IMR-90 (cell line): ENCODE measurements around the gene GRAMD1B. TPM values are rescaled to one million over a fixed set of nuclear protein-coding genes. Genes with fewer than 3 reads are reported as not detected.

Experiments
- ATAC-seq: fragments of 200-7000 bp; cut with Tn5 transposase; 2 replicates; pipeline ENCODE4 v1.9.1; 2020; ENCODE audit warnings: low read depth, mild to moderate bottlenecking, moderate library complexity
- BruUV-seq: library from RNA; stranded (reverse); fragments of 400-500 nt; replicated peaks from 2 replicates; lab custom pipeline; 2021; lab: Mats Ljungman, UMichigan
- CTCF ChIA-PET: fragments of 300-600 bp; formaldehyde crosslinking; extraction: SDS; loops from one replicate; lab custom pipeline; 2021; ENCODE audit warnings: antibody characterized with exemption; lab: Yijun Ruan, JAX
- POLR2A ChIA-PET: fragments of 300-600 bp; sonication (Branson Sonifier 250); formaldehyde crosslinking; loops from one replicate; lab custom pipeline; 2022; ENCODE audit warnings: antibody characterized with exemption; ENCODE audit not compliant: unreplicated experiment; lab: Charles Lee
- DNase-seq: peaks from one replicate; pipeline ENCODE4 v3.0.0; 2013
- H2AFZ ChIP-seq: replicated peaks from 2 replicates; pipeline ENCODE3; 2013; ENCODE audit warnings: low read length, mild to moderate bottlenecking; ENCODE audit not compliant: poor library complexity
- H2AK5ac ChIP-seq: 2 replicates; pipeline ENCODE4 v1.6.1; 2013; ENCODE audit warnings: low read depth, low read length, inconsistent platforms
- H2AK9ac ChIP-seq: replicated peaks from 2 replicates; pipeline ENCODE3; 2013; ENCODE audit warnings: mild to moderate bottlenecking, low read depth, low read length, moderate library complexity; ENCODE audit not compliant: poor library complexity
- H2BK120ac ChIP-seq: 2 replicates; pipeline ENCODE4 v1.6.1; 2013; ENCODE audit warnings: low read depth, low read length, inconsistent platforms
- H2BK15ac ChIP-seq: 3 replicates; pipeline ENCODE4 v1.6.1; 2013; ENCODE audit warnings: low read depth, low read length, inconsistent platforms
- H2BK20ac ChIP-seq: 2 replicates; pipeline ENCODE4 v1.6.1; 2013; ENCODE audit warnings: low read depth, mild to moderate bottlenecking, inconsistent platforms, low read length, moderate library complexity
- H2BK5ac ChIP-seq: 2 replicates; pipeline ENCODE4 v1.6.1; 2013; ENCODE audit warnings: mild to moderate bottlenecking, low read depth, low read length, inconsistent platforms; ENCODE audit not compliant: poor library complexity, severe bottlenecking
- H3K14ac ChIP-seq: replicated peaks from 2 replicates; pipeline ENCODE4 v1.6.1; 2013; ENCODE audit warnings: low read depth, low read length, inconsistent platforms
- H3K18ac ChIP-seq: 2 replicates; pipeline ENCODE4 v1.6.1; 2013; ENCODE audit warnings: low read depth, low read length, control low read depth
- H3K23ac ChIP-seq: 2 replicates; pipeline ENCODE4 v1.6.1; 2013; ENCODE audit warnings: low read depth, low read length, inconsistent platforms
- H3K27ac ChIP-seq: 2 replicates; pipeline ENCODE4 v1.5.1; 2013; ENCODE audit warnings: mild to moderate bottlenecking, control low read depth, low read length; ENCODE audit not compliant: insufficient read depth
- H3K27me3 ChIP-seq: 2 replicates; pipeline ENCODE4 v1.6.1; 2013; ENCODE audit warnings: low read length; ENCODE audit not compliant: control insufficient read depth, insufficient read depth
- H3K36me3 ChIP-seq: 2 replicates; pipeline ENCODE4 v1.6.1; 2013; ENCODE audit warnings: low read length, mixed read lengths; ENCODE audit not compliant: control insufficient read depth, insufficient read depth
- H3K4ac ChIP-seq: 2 replicates; pipeline ENCODE4 v1.6.1; 2013; ENCODE audit warnings: low read depth, low read length, inconsistent platforms
- H3K4me1 ChIP-seq: 2 replicates; pipeline ENCODE4 v1.6.1; 2013; ENCODE audit warnings: low read length, mixed read lengths; ENCODE audit not compliant: control insufficient read depth, insufficient read depth
- H3K4me2 ChIP-seq: 2 replicates; pipeline ENCODE4 v1.6.1; 2013; ENCODE audit warnings: low read depth, mild to moderate bottlenecking, control low read depth, low read length, moderate library complexity
- H3K4me3 ChIP-seq: 2 replicates; pipeline ENCODE4 v1.5.1; 2013; ENCODE audit warnings: low read depth, mild to moderate bottlenecking, control low read depth, low read length, moderate library complexity; ENCODE audit not compliant: insufficient read depth
- H3K56ac ChIP-seq: 2 replicates; pipeline ENCODE4 v1.6.1; 2013; ENCODE audit warnings: low read length, inconsistent platforms; ENCODE audit not compliant: insufficient read depth; ENCODE audit errors: extremely low read depth
- H3K79me1 ChIP-seq, 2 experiments: 2 replicates each; pipeline ENCODE4 v1.6.1; 2013; ENCODE audit warnings: low read length in 2 of 2, inconsistent platforms in 1 of 2, low read depth in 1 of 2
- H3K9ac ChIP-seq: 2 replicates; pipeline ENCODE4 v1.6.1; 2013; ENCODE audit warnings: low read depth, low read length, control low read depth
- H3K9me1 ChIP-seq: 2 replicates; pipeline ENCODE4 v1.6.1; 2013; ENCODE audit warnings: low read length, inconsistent platforms; ENCODE audit not compliant: insufficient read depth
- H3K9me3 ChIP-seq: 2 replicates; pipeline ENCODE4 v1.6.1; 2013; ENCODE audit warnings: low read length; ENCODE audit not compliant: control insufficient read depth, insufficient read depth
- H4K20me1 ChIP-seq: 2 replicates; pipeline ENCODE4 v1.6.1; 2013; ENCODE audit warnings: low read length, inconsistent platforms; ENCODE audit not compliant: insufficient read depth
- H4K5ac ChIP-seq: 2 replicates; pipeline ENCODE4 v1.6.1; 2013; ENCODE audit warnings: mild to moderate bottlenecking, low read depth, low read length, control low read depth
- H4K8ac ChIP-seq, 2 experiments: 2 replicates each; pipeline ENCODE4 v1.6.1; 2013; ENCODE audit warnings: low read depth in 2 of 2, low read length in 2 of 2, control low read depth in 1 of 2, inconsistent platforms in 1 of 2
- H4K91ac ChIP-seq: 2 replicates; pipeline ENCODE4 v1.6.1; 2013; ENCODE audit warnings: low read depth, low read length, inconsistent platforms; ENCODE audit not compliant: insufficient read depth
- BHLHE40 ChIP-seq: fragments of 150-350 bp; IDR thresholded peaks from 2 replicates; pipeline ENCODE4 v1.6.1; 2016; ENCODE audit warnings: mild to moderate bottlenecking, low read depth, low read length
- CHD1 ChIP-seq: IDR thresholded peaks from 2 replicates; pipeline ENCODE4 v1.6.1; 2012; ENCODE audit warnings: low read depth, low read length, improper control_type of control experiment
- FOS ChIP-seq: fragments of 150-350 bp; IDR thresholded peaks from 2 replicates; pipeline ENCODE4 v1.6.1; 2016; ENCODE audit warnings: low read depth, low read length
- MAFK ChIP-seq: IDR thresholded peaks from 2 replicates; pipeline ENCODE4 v1.6.1; 2012; ENCODE audit warnings: low read depth, low read length, improper control_type of control experiment
- MXI1 ChIP-seq: IDR thresholded peaks from 2 replicates; pipeline ENCODE4 v1.6.1; 2012; ENCODE audit warnings: low read depth, mild to moderate bottlenecking, low read length, moderate library complexity, borderline replicate concordance
- RAD21 ChIP-seq: IDR thresholded peaks from 2 replicates; pipeline ENCODE4 v1.6.1; 2012; ENCODE audit warnings: low read length, improper control_type of control experiment
- RCOR1 ChIP-seq: IDR thresholded peaks from 2 replicates; pipeline ENCODE4 v1.6.1; 2012; ENCODE audit warnings: mild to moderate bottlenecking, low read length, improper control_type of control experiment; ENCODE audit not compliant: insufficient replicate concordance
- RFX5 ChIP-seq: IDR thresholded peaks from 2 replicates; pipeline ENCODE4 v1.8.0; 2012; ENCODE audit warnings: low read depth, mild to moderate bottlenecking, low read length, moderate library complexity
- SMC3 ChIP-seq: fragments of 150-350 bp; IDR thresholded peaks from 2 replicates; pipeline ENCODE4 v1.6.1; 2016; ENCODE audit warnings: low read depth, mild to moderate bottlenecking, antibody characterized with exemption, low read length, moderate library complexity
- WGBS, 2 experiments: methylation state at CpG; one replicate each; pipeline versions ENCODE4 v1.1.5 to v1.1.7; 2013; ENCODE audit warnings: missing lambda C conversion rate in 2 of 2; ENCODE audit not compliant: insufficient read length in 1 of 2; ENCODE audit errors: extremely low coverage in 2 of 2; 5-methylcytosine and 5-hydroxymethylcytosine counted together
- dilution Hi-C: fragments of 300-500 bp; cut with HindIII; formaldehyde crosslinking; loops from one replicate; pipeline ENCODE4 v1.14.3; 2018; ENCODE audit warnings: low sequenced_read_pairs; ENCODE audit not compliant: unreplicated experiment
- in situ Hi-C: fragments of 300-500 bp; cut with MboI; formaldehyde crosslinking; loops from 3 replicates; pipeline ENCODE4 v1.14.3; 2019; ENCODE audit warnings: low sequenced_read_pairs, inconsistent platforms, mixed read lengths
- intact Hi-C: fragments of 100-400 bp; cut with micrococcal nuclease; formaldehyde crosslinking; loops from 2 replicates; pipeline ENCODE4 v1.10.0; 2022
- polyA plus RNA-seq, 3 experiments: library from polyadenylated mRNA; depleted of rRNA; stranded (reverse); fragments of >200 nt; gene quantifications; 2 replicates each; pipeline ENCODE4 v1.2.3, GENCODE V29; 2012; ENCODE audit warnings: low replicate concordance in 1 of 3
- total RNA-seq: library from RNA; depleted of rRNA; stranded (reverse); fragments of >200 nt; gene quantifications from 2 replicates; pipeline ENCODE4 v1.2.3, GENCODE V29; 2012
- TF ChIP-seq, protein P1 (sequence below): fragments of 150-350 bp; IDR thresholded peaks from 2 replicates; pipeline ENCODE4 v1.6.1; 2016; ENCODE audit warnings: low read depth, mild to moderate bottlenecking, low read length, moderate library complexity, borderline replicate concordance

Gene GRAMD1B
- total and polyA plus RNA-seq, 2 of the 4 experiments (the other 2 are of a cell fraction), result 7.1 to 7.2 TPM

DNA sequence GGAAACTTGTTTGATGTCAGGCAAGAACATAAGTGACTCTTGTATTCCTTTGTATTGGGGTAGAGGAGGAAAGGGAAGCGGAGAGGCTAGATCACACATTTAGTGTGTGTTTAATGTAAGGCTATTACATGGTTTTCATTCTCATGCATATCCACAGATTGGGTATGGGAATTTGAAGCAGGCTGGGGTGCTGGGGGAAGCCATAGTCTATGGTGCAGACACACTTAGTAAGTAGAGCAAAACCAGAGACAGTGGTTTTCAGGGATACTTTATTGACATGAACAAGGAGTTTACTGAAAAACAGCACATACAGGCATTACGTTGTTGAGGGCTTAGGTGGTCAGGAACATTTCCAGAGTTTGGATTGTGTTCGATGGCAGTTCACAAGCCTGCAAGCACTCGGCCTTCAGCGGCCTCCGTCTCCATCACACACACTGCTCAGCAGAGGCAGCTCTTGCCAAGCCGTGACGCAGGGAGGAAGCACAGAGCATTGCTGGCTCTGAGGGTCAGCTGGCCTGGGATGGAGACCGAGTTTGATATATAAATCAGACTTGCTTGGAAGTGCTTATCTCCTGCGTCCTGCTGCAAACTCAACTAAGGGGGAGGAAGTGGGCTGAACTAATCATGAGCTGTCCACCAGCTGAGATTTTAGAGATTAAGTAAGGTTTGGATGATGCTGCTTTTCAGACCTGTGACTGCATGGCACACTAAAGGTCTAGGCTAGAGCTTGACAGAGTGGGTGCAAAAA is 199.0 kb downstream of the GRAMD1B start:
- DNase-seq (peak; percentile 84), ATAC-seq (peak; percentile 82)

More for the DNA sequence above, 199.0 kb downstream of the GRAMD1B start:
- BruUV-seq, result no TSS peak
- Histone ChIP-seq H3K27ac (no peak overlapping the region), H2BK5ac (no peak overlapping the region), H2AFZ (no peak overlapping the region), H3K4me2 (no peak overlapping the region), H3K23ac (no peak overlapping the region), H2BK20ac (no peak overlapping the region), H3K36me3 (no peaks in the 10 kb centered on the region), H2AK9ac (no peak overlapping the region), H2BK120ac (no peak overlapping the region), H4K8ac (no peak overlapping the region), H3K18ac (no peak overlapping the region), H3K9me1 (0 out of 2 replicates have a peak, but pooled peaks cover 2% of the 10 kb centered on the region), H4K20me1 (no peaks in the 10 kb centered on the region), H3K9ac (no peak overlapping the region), H3K4ac (no peak overlapping the region), H3K4me3 (no peak overlapping the region), H3K4me1 (no peaks in the 10 kb centered on the region), H3K14ac (peak overlapping the region; percentile 41; the same call in 1 of the 2 replicates), H2AK5ac (no peak overlapping the region), H4K91ac (no peak overlapping the region), H3K79me1 (no peaks in the 10 kb centered on the region), H4K5ac (no peak overlapping the region), H2BK15ac (no peak overlapping the region), H3K56ac (no peak overlapping the region), H3K27me3 (peaks cover 12% of the 10 kb centered on the region), H3K9me3 (no peaks in the 10 kb centered on the region)
- ChIA-PET POLR2A (no interaction called here), CTCF (no interaction called here)
- dilution Hi-C loops (no loop called here), intact Hi-C loops (no loop called here), in situ Hi-C loops (no loop called here)
- 0% methylated on average over 1 of the region's 10 CpGs; no CpG with 5 or more reads in 1 of the 2 experiments for WGBS, 2 experiments
- TF ChIP-seq MXI1 (no peak), RFX5 (no peak), MAFK (no peak), BHLHE40 (no peak), FOS (no peak), RCOR1 (no peak), SMC3 (no peak), RAD21 (no peak), CHD1 (no peak)
- TF ChIP-seq, protein P1, sequence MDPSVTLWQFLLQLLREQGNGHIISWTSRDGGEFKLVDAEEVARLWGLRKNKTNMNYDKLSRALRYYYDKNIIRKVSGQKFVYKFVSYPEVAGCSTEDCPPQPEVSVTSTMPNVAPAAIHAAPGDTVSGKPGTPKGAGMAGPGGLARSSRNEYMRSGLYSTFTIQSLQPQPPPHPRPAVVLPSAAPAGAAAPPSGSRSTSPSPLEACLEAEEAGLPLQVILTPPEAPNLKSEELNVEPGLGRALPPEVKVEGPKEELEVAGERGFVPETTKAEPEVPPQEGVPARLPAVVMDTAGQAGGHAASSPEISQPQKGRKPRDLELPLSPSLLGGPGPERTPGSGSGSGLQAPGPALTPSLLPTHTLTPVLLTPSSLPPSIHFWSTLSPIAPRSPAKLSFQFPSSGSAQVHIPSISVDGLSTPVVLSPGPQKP, result no peak
